ENCODE results near the gene OSBPL8. TPM values are rescaled to one million over a fixed set of nuclear protein-coding genes. Genes with fewer than 3 reads are reported as not detected.

The OSBPL8 gene
- total RNA-seq, 1 experiment from 2014 or later: 81.7 TPM

DNA sequence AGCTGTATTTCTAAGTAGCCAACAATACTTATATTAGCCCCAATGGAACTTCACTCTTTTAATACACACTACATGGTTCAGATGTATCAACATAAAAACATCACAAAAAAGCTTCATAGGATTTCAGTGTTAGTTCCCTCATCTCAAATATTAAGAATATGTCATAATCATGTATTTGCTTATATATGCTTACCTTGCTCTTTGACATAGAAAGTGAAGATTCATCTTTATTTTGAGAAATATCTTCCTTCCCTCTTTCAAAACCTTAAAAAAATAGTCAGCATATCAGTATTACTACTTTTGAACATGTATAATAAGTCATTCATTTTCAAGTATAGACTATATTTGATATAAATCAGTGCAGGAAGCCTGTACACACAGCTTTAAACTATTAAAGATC, 149.2 kb downstream of the OSBPL8 start:
- ChIA-PET POLR2A (no interaction called here), CTCF (no interaction called here)
- DNase-seq (ENCODE audit: low spot score): no peak
- no peak for ATAC-seq
- Mint-ChIP-seq H3K27ac (no peak overlapping the region), H3K4me1 (no peaks in the 10 kb centered on the region), H3K4me3 (no peak overlapping the region), H3K9me3 (no peaks in the 10 kb centered on the region), H3K27me3 (ENCODE audit: low read depth) (no peaks in the 10 kb centered on the region), H3K36me3 (no peaks in the 10 kb centered on the region)
- TF ChIP-seq, protein P1, sequence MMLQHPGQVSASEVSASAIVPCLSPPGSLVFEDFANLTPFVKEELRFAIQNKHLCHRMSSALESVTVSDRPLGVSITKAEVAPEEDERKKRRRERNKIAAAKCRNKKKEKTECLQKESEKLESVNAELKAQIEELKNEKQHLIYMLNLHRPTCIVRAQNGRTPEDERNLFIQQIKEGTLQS (CRISPR knock-in tag; conservative IDR thresholded peaks at IDR 0.05): no peak
- no peak for TF ChIP-seq OVOL2 (CRISPR knock-in tag; IDR thresholded peaks at IDR 0.05; ENCODE audit: borderline replicate concordance)
- no peak for TF ChIP-seq TEAD4 (CRISPR knock-in tag; IDR thresholded peaks at IDR 0.05)

DNA sequence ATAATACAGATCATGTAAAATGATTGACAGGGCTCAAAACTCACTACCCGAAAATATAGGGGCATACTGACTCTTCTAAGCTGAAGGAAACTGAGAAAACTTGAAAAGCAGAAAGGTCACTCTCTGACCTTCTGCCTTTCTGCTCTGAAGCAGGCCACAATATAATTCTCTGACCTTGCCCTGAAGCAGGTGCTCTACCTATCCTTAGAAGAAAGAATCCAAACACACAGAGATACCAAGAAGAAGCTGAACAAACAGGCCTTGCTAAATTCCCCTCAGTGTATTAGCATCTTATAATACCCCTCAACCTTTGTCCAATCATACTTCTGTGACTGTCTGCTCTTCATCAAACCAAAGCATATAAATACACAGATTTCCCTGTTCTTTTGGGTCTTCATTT, 150.5 kb downstream of the OSBPL8 start:
- no peaks in the 10 kb centered on the region for H3K27me3 Mint-ChIP-seq (ENCODE audit: low read depth)
- H3K36me3 Mint-ChIP-seq: no peaks in the 10 kb centered on the region
- H3K4me3 Mint-ChIP-seq: no peak overlapping the region
- TF ChIP-seq SOX15 (CRISPR knock-in tag; IDR thresholded peaks at IDR 0.05) (no peak), ZNF423 (CRISPR knock-in tag; IDR thresholded peaks at IDR 0.05) (no peak), MXD4 (CRISPR knock-in tag; IDR thresholded peaks at IDR 0.05; ENCODE audit: borderline replicate concordance) (no peak), GRHL2 (CRISPR knock-in tag; IDR thresholded peaks at IDR 0.05; ENCODE audit: insufficient replicate concordance, severe bottlenecking) (no peak), FOXP1 (CRISPR knock-in tag; IDR thresholded peaks at IDR 0.05; ENCODE audit: borderline replicate concordance) (no peak), FOXK1 (CRISPR knock-in tag; IDR thresholded peaks at IDR 0.05) (no peak), SP1 (CRISPR knock-in tag; conservative IDR thresholded peaks at IDR 0.05) (no peak), ETV6 (CRISPR knock-in tag; IDR thresholded peaks at IDR 0.05) (no peak), EMX1 (CRISPR knock-in tag; IDR thresholded peaks at IDR 0.05) (no peak), ZNF671 (CRISPR knock-in tag; IDR thresholded peaks at IDR 0.05) (no peak), NFYB (CRISPR knock-in tag; conservative IDR thresholded peaks at IDR 0.05; ENCODE audit: low read depth) (no peak), TCF7 (CRISPR knock-in tag; IDR thresholded peaks at IDR 0.05; ENCODE audit: low read depth) (no peak), RELA (CRISPR knock-in tag; IDR thresholded peaks at IDR 0.05; ENCODE audit: borderline replicate concordance) (no peak), ZNF138 (CRISPR knock-in tag; conservative IDR thresholded peaks at IDR 0.05) (no peak), TEAD4 (CRISPR knock-in tag; IDR thresholded peaks at IDR 0.05) (no peak), GTF2I (CRISPR knock-in tag; conservative IDR thresholded peaks at IDR 0.05) (no peak), MYBL2 (CRISPR knock-in tag; IDR thresholded peaks at IDR 0.05) (no peak)
- TF ChIP-seq, protein P2, sequence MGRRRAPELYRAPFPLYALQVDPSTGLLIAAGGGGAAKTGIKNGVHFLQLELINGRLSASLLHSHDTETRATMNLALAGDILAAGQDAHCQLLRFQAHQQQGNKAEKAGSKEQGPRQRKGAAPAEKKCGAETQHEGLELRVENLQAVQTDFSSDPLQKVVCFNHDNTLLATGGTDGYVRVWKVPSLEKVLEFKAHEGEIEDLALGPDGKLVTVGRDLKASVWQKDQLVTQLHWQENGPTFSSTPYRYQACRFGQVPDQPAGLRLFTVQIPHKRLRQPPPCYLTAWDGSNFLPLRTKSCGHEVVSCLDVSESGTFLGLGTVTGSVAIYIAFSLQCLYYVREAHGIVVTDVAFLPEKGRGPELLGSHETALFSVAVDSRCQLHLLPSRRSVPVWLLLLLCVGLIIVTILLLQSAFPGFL (CRISPR knock-in tag; IDR thresholded peaks at IDR 0.05; ENCODE audit: borderline replicate concordance): no peak
- TF ChIP-seq, protein P3, sequence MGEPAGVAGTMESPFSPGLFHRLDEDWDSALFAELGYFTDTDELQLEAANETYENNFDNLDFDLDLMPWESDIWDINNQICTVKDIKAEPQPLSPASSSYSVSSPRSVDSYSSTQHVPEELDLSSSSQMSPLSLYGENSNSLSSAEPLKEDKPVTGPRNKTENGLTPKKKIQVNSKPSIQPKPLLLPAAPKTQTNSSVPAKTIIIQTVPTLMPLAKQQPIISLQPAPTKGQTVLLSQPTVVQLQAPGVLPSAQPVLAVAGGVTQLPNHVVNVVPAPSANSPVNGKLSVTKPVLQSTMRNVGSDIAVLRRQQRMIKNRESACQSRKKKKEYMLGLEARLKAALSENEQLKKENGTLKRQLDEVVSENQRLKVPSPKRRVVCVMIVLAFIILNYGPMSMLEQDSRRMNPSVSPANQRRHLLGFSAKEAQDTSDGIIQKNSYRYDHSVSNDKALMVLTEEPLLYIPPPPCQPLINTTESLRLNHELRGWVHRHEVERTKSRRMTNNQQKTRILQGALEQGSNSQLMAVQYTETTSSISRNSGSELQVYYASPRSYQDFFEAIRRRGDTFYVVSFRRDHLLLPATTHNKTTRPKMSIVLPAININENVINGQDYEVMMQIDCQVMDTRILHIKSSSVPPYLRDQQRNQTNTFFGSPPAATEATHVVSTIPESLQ (CRISPR knock-in tag; IDR thresholded peaks at IDR 0.05): no peak
- TF ChIP-seq, protein P4, sequence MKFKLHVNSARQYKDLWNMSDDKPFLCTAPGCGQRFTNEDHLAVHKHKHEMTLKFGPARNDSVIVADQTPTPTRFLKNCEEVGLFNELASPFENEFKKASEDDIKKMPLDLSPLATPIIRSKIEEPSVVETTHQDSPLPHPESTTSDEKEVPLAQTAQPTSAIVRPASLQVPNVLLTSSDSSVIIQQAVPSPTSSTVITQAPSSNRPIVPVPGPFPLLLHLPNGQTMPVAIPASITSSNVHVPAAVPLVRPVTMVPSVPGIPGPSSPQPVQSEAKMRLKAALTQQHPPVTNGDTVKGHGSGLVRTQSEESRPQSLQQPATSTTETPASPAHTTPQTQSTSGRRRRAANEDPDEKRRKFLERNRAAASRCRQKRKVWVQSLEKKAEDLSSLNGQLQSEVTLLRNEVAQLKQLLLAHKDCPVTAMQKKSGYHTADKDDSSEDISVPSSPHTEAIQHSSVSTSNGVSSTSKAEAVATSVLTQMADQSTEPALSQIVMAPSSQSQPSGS (CRISPR knock-in tag; IDR thresholded peaks at IDR 0.05; ENCODE audit: borderline replicate concordance, low read depth): no peak
- POLR2A ChIA-PET: no interaction called here
- ATAC-seq (no peak), DNase-seq (ENCODE audit: low spot score) (no peak)
- no peaks in the 10 kb centered on the region for H3K9me3 Mint-ChIP-seq
- H3K27ac Mint-ChIP-seq: no peak overlapping the region
- CTCF ChIA-PET: no interaction called here
- H3K4me1 Mint-ChIP-seq: no peaks in the 10 kb centered on the region

All from WTC11 (cell line).